HepG2 (cell line): ENCODE data around the gene SCP2.

Experiments
- HMGXB4 ChIP-seq, 2 experiments: sonication (generic) in 1 of 2; formaldehyde crosslinking in 1 of 2; IDR thresholded peaks; 2 replicates each; pipeline versions ENCODE4 v1.4.0 to v1.6.1; 2018 to 2020; ENCODE audit warnings: missing genetic modification reagents in 2 of 2, borderline replicate concordance in 1 of 2, low read depth in 1 of 2, mild to moderate bottlenecking in 1 of 2, missing biosample characterization in 1 of 2
- KDM4B ChIP-seq: sonication (generic); formaldehyde crosslinking; IDR thresholded peaks from 2 replicates; pipeline ENCODE4 v1.4.0; 2020; ENCODE audit warnings: missing genetic modification reagents
- MAX ChIP-seq: IDR thresholded peaks from 2 replicates; pipeline ENCODE4 v1.6.1; 2012; ENCODE audit warnings: inconsistent platforms
- POLR2A ChIP-seq, 2 experiments: IDR thresholded peaks; 2 replicates each; pipeline ENCODE4 v1.6.1; 2011; ENCODE audit warnings: low read depth in 2 of 2, low read length in 2 of 2, mild to moderate bottlenecking in 1 of 2, moderate library complexity in 1 of 2; ENCODE audit not compliant: insufficient read depth in 1 of 2
- RAD21 ChIP-seq: fragments of 450-650 bp; formaldehyde crosslinking; IDR thresholded peaks from 2 replicates; pipeline ENCODE4 v1.5.0; 2020; ENCODE audit warnings: mild to moderate bottlenecking
- SMARCC2 ChIP-seq: fragments of 450-650 bp; IDR thresholded peaks from 2 replicates; pipeline ENCODE4 v1.6.1; 2017; ENCODE audit warnings: antibody characterized with exemption, mild to moderate bottlenecking
- ZNF451 ChIP-seq: sonication (generic); formaldehyde crosslinking; IDR thresholded peaks from 2 replicates; pipeline ENCODE4 v1.5.0; 2020; ENCODE audit warnings: mild to moderate bottlenecking, missing genetic modification reagents
- ZNF7 ChIP-seq: IDR thresholded peaks from 2 replicates; pipeline ENCODE4 v1.6.1; 2016; ENCODE audit warnings: missing biosample characterization, missing genetic modification reagents

GRCh38 chr1:52907068-52907811, 19.8 kb upstream of the SCP2 start:
- TF ChIP-seq RAD21 (CRISPR knock-in tag) = no peak
- TF ChIP-seq MAX = no peak
- TF ChIP-seq ZNF451 = no peak
- no peak for TF ChIP-seq POLR2A (IDR thresholded peaks at IDR 0.05; ENCODE audit: insufficient read depth in 1 of 2, low read depth in 2 of 2, low read length in 2 of 2)
- TF ChIP-seq SMARCC2 = no peak
- TF ChIP-seq HMGXB4 (CRISPR knock-in tag; IDR thresholded peaks at IDR 0.05; ENCODE audit: borderline replicate concordance in 1 of 2, low read depth in 1 of 2) = no peak
- TF ChIP-seq KDM4B (CRISPR knock-in tag) = no peak
- TF ChIP-seq ZNF7 (CRISPR knock-in tag) = no peak
